DND-41 (cell line): ENCODE data around the gene PIK3R2.

Experiments
- CTCF ChIP-seq: IDR thresholded peaks from 2 replicates; pipeline ENCODE4 v1.5.1; 2012; ENCODE audit warnings: borderline replicate concordance, low read length, moderate library complexity, mild to moderate bottlenecking; ENCODE audit not compliant: poor library complexity, severe bottlenecking; ENCODE audit errors: extremely low read depth
- EZH2 ChIP-seq: IDR thresholded peaks from 3 replicates; pipeline ENCODE4 v1.6.1; 2012; ENCODE audit warnings: borderline replicate concordance, low read depth, mild to moderate bottlenecking, moderate library complexity, low read length, inconsistent platforms; ENCODE audit not compliant: severe bottlenecking

GRCh38 chr19:18205200-18205892, 52.4 kb downstream of the PIK3R2 start:
- no peak for TF ChIP-seq CTCF
- TF ChIP-seq EZH2: no peak
